Measurements from ENCODE around the gene TRAPPC2B. TPM values are rescaled to one million over a fixed set of nuclear protein-coding genes. Genes with fewer than 3 reads are reported as not detected.

Gene TRAPPC2B
- total RNA-seq, 1 experiment from 2014 or later: 6.3 TPM

DNA sequence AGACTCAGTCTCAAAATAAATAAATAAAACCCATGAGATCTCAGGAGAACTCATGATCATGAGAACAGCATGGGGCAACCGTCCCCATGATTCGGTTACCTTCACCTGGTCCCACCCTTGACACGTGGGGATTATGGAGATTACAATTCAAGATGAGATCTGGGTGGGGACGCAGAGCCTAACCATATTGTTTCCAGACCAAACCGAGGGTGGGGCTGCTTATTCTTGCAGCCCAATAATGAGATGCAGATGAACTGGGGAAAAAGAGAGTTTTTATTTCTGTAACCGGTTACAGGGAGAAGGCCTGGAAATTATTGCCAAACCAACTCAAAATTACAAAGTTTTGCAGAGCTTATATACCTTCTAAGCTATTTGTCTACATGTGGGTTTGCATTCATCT lies 12.8 kb downstream of the TRAPPC2B start:
- BruUV-seq (replicated peaks): no TSS peak
- Mint-ChIP-seq H3K4me1 (ENCODE audit: insufficient read depth, unreplicated experiment) (no peaks in the 10 kb centered on the region), H3K4me3 (ENCODE audit: unreplicated experiment) (no peak overlapping the region), H3K36me3 (ENCODE audit: insufficient read depth, unreplicated experiment) (peaks cover 39% of the 10 kb centered on the region), H3K27ac (ENCODE audit: low read depth, unreplicated experiment) (no peak overlapping the region), H3K9me3 (ENCODE audit: unreplicated experiment) (peaks cover 35% of the 10 kb centered on the region), H3K27me3 (ENCODE audit: insufficient read depth, unreplicated experiment) (no peaks in the 10 kb centered on the region)
- ChIA-PET CTCF (no interaction called here), POLR2A (interaction anchor here (0.8 to 1.0 kb wide), 2 partner anchors 8 to 10 kb away, joined by 3 to 4 read pairs; no protein-coding TSS in a partner anchor)
- no peak for DNase-seq (ENCODE audit: unreplicated experiment)
- intact Hi-C loops (cut with micrococcal nuclease): no loop called here
- TF ChIP-seq CTCF (IDR thresholded peaks at IDR 0.05; ENCODE audit: unreplicated experiment): no peak

DNA sequence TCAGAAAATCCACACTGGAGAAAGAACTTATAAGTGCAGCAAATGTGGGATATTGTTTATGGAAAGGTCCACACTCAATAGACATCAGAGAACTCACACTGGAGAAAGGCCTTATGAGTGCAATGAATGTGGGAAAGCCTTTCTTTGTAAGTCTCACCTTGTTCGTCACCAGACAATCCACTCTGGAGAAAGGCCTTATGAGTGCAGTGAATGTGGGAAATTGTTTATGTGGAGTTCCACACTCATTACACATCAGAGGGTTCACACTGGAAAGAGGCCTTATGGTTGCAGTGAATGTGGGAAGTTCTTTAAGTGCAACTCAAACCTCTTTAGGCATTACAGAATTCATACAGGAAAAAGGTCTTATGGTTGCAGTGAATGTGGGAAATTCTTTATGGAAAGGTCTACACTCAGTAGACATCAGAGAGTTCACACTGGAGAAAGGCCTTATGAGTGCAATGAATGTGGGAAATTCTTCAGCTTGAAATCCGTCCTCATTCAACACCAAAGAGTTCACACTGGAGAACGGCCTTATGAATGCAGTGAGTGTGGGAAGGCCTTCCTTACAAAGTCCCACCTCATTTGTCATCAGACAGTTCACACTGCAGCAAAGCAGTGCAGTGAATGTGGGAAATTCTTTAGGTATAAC lies 14.3 kb downstream of the TRAPPC2B start:
- POLR2A ChIA-PET: interaction anchor here (0.6 kb wide), 1 partner anchor 1126 kb away, joined by 3 read pairs; no protein-coding TSS in a partner anchor
- Mint-ChIP-seq H3K4me1 (ENCODE audit: insufficient read depth, unreplicated experiment) (no peaks in the 10 kb centered on the region), H3K27ac (ENCODE audit: low read depth, unreplicated experiment) (no peak overlapping the region), H3K4me3 (ENCODE audit: unreplicated experiment) (no peak overlapping the region), H3K36me3 (ENCODE audit: insufficient read depth, unreplicated experiment) (peaks cover 32% of the 10 kb centered on the region), H3K27me3 (ENCODE audit: insufficient read depth, unreplicated experiment) (no peaks in the 10 kb centered on the region), H3K9me3 (ENCODE audit: unreplicated experiment) (peaks cover 28% of the 10 kb centered on the region)
- TF ChIP-seq CTCF (IDR thresholded peaks at IDR 0.05; ENCODE audit: unreplicated experiment): no peak
- DNase-seq (ENCODE audit: unreplicated experiment): no peak
- CTCF ChIA-PET: interaction anchor here (0.8 kb wide), 1 partner anchor 201 kb away, joined by 3 read pairs; no protein-coding TSS in a partner anchor
- intact Hi-C loops (cut with micrococcal nuclease): no loop called here
- no TSS peak for BruUV-seq (replicated peaks)

GRCh38 chr19:57380923-57381322 lies 17.6 kb downstream of the TRAPPC2B start:
- ChIA-PET POLR2A (interaction anchor here (0.6 to 1.4 kb wide), 2 partner anchors 9 to 18 kb away, joined by 3 to 6 read pairs; partner anchors contain the start of genes TRAPPC2B, ZNF547 and ZNF548), CTCF (interaction anchor here (0.6 to 0.8 kb wide), 3 partner anchors 26 to 1750 kb away, joined by 3 read pairs; no protein-coding TSS in a partner anchor)
- H3K4me3 Mint-ChIP-seq (ENCODE audit: unreplicated experiment): no peak overlapping the region
- DNase-seq (ENCODE audit: unreplicated experiment): no peak
- no peaks in the 10 kb centered on the region for H3K4me1 Mint-ChIP-seq (ENCODE audit: insufficient read depth, unreplicated experiment)
- TF ChIP-seq CTCF (IDR thresholded peaks at IDR 0.05; ENCODE audit: unreplicated experiment): no peak
- no peaks in the 10 kb centered on the region for H3K27me3 Mint-ChIP-seq (ENCODE audit: insufficient read depth, unreplicated experiment)
- BruUV-seq (replicated peaks): no TSS peak
- H3K9me3 Mint-ChIP-seq (ENCODE audit: unreplicated experiment): peaks cover 10% of the 10 kb centered on the region
- no peak overlapping the region for H3K27ac Mint-ChIP-seq (ENCODE audit: low read depth, unreplicated experiment)
- intact Hi-C loops (cut with micrococcal nuclease): no loop called here
- peaks cover 10% of the 10 kb centered on the region for H3K36me3 Mint-ChIP-seq (ENCODE audit: insufficient read depth, unreplicated experiment)

- no peaks in the 10 kb centered on the region for H3K27me3 Mint-ChIP-seq (ENCODE audit: insufficient read depth, unreplicated experiment)
- H3K9me3 Mint-ChIP-seq (ENCODE audit: unreplicated experiment): peaks cover 10% of the 10 kb centered on the region
- intact Hi-C loops (cut with micrococcal nuclease): no loop called here
- no peak overlapping the region for H3K4me3 Mint-ChIP-seq (ENCODE audit: unreplicated experiment)
- peaks cover under 1% of the 10 kb centered on the region for H3K36me3 Mint-ChIP-seq (ENCODE audit: insufficient read depth, unreplicated experiment)
- no peak for TF ChIP-seq CTCF (IDR thresholded peaks at IDR 0.05; ENCODE audit: unreplicated experiment)
- H3K27ac Mint-ChIP-seq (ENCODE audit: low read depth, unreplicated experiment): no peak overlapping the region
- POLR2A ChIA-PET: interaction anchor here (0.6 kb wide), 1 partner anchor 295 kb away, joined by 3 read pairs; no protein-coding TSS in a partner anchor
- BruUV-seq (replicated peaks): no TSS peak
- CTCF ChIA-PET: interaction anchor here (0.9 kb wide), 1 partner anchor 23 kb away, joined by 4 read pairs; no protein-coding TSS in a partner anchor
- no peak for DNase-seq (ENCODE audit: unreplicated experiment)
- H3K4me1 Mint-ChIP-seq (ENCODE audit: insufficient read depth, unreplicated experiment): no peaks in the 10 kb centered on the region
Observed at GRCh38 chr19:57382806-57383488, 19.6 kb downstream of the TRAPPC2B start.

All from MCF 10A (cell line).